OCI-LY7 (cell line): ENCODE measurements around the gene DLGAP4.

ENCODE experiments used
- CTCF ChIP-seq: fragments of 200-600 bp; sonication (generic); conservative IDR thresholded peaks from 2 replicates; pipeline ENCODE4 v1.5.1; 2014; ENCODE audit warnings: mild to moderate bottlenecking, antibody characterized with exemption, low read length, moderate library complexity, mixed read lengths
- EZH2phosphoT487 ChIP-seq: fragments of 200-600 bp; sonication (generic); IDR thresholded peaks from 2 replicates; pipeline ENCODE4 v1.6.1; 2018; ENCODE audit warnings: low read depth, borderline replicate concordance, mild to moderate bottlenecking, mixed run types, antibody characterized with exemption, low read length, moderate library complexity, mixed read lengths

- peak; percentile 28; the same call in 1 of the 2 replicates for TF ChIP-seq CTCF
- TF ChIP-seq EZH2phosphoT487: no peak
Measured at GRCh38 chr20:36439731-36440072, 133.6 kb downstream of the DLGAP4 start.
